ENCODE data around the gene SLC49A3.

Gene SLC49A3

GRCh38 chr4:664713-665231 lies 24.2 kb downstream of the SLC49A3 start:
- no peak for DNase-seq

DNA sequence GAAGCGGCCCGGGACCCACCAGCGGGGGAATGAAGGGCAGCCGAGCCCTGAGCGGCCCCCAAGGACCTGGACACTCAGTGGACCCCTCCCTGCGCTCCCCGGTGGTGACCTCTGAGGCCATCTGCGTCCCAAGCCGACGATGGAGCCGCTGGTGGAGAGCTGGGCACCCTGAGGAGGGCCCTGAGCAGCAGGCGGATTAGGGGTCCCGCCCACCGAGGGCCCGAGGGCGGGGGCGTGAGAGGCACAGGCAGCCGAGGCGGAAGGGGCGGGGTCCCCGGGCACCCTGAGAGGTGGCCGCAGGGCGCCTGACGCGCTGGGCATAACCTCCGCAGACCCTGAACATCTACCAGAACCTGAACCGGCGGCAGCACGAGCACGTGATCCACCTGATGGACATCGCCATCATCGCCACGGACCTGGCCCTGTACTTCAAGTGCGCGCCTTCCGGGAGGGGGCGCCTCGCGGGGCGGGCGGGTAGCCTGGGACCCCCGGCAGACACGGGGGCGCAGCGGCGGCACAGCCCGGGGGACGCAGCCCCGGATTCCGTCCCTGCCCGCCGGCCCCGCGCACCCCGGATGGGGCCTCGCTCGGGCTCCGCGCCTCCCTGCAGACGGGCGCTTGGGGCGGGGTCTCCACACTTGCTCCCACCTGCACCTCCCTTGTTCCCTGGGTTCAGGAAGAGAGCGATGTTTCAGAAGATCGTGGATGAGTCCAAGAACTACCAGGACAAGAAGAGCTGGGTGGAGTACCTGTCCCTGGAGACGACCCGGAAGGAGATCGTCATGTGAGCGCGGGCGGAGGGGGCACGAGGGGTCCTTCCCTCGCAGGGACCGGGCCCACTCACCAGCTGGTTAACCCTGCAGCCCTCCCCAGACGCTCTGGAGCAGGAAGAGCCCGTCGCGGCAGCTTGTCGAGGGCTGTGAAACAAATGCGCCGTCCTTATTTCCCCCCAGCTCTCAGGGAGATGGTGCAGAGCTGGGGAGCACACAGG lies 25.2 kb downstream of the SLC49A3 start:
- DNase-seq = peak; percentile 25

DNA sequence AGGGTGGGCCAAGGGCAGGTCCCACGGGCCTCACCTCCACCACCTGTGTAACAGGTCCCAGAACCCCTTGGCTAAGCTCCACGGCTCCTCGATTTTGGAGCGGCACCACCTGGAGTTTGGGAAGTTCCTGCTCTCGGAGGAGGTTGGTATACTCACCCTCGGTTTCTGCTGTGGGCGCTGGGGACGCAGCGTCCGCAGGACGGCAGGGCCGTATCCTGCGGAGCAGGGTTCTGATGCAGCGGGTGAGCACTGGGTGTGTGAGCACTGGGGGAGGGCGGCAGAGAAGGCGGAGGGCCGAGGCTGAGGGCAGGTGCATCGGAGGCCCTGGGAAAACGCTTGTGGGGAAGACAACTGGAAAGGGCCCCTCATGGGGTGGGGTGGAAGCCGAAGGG lies 25.9 kb downstream of the SLC49A3 start:
- DNase-seq = no peak

GRCh38 chr4:661881-662761 lies 26.8 kb downstream of the SLC49A3 start:
- DNase-seq = no peak

DNA sequence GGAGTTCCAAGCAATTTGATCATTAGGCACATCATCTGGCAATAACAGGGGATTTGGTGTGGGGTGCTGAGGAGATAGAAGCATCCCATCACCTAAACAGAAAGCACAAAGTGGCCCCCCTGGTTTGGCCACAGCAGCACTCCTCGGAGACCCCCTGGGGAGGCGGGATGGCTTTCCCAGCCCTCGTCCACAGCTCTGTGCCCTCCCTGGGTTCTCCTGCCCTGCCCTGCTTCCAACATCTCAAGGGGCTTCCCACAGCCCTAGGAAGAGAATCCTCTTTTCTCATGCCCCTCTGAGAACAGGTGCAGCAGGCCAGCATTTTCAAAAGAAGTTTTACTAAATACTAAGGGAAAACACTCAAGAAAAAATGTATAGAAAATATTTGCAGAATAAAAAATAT lies 27.7 kb downstream of the SLC49A3 start:
- no peak for DNase-seq

DNA sequence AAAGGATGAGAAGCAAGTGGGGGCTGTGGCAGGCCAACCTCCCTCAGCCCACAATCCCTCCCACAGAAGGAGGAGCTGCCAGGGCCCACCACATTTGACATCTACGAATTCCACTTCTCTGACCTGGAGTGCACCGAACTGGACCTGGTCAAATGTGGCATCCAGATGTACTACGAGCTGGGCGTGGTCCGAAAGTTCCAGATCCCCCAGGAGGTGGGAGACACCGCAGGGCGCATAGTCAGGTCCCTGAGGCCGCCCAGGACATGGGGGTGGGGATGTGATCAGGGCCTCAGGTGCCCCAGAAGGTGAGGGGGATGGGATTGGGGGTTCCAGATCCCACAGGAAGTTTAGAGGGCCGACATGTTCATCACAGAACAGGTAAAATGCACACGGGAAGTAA lies 28.6 kb downstream of the SLC49A3 start:
- no peak for DNase-seq

DNA sequence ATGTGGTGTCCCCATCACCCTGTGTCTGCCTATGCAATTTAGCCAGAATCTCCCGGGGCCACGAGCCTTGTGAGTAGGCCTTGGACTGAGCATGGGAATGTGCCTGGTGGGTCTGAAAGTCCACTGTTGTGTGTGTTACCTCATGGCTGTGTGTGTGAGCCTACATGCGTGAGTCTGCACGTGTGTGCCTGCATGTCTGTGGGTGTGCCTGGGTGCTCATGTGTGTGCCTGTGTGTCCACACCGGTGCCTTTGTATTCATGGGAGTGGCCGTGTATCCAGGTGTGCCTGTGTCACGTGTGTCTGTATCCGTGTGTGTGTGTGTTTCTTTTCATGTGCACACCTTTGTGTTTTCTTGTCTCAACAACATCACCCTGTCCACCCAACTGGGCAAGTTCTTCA lies 29.1 kb downstream of the SLC49A3 start:
- DNase-seq = no peak

- DNase-seq = no peak
Observed at GRCh38 chr4:658681-659667, 30.0 kb downstream of the SLC49A3 start.

DNA sequence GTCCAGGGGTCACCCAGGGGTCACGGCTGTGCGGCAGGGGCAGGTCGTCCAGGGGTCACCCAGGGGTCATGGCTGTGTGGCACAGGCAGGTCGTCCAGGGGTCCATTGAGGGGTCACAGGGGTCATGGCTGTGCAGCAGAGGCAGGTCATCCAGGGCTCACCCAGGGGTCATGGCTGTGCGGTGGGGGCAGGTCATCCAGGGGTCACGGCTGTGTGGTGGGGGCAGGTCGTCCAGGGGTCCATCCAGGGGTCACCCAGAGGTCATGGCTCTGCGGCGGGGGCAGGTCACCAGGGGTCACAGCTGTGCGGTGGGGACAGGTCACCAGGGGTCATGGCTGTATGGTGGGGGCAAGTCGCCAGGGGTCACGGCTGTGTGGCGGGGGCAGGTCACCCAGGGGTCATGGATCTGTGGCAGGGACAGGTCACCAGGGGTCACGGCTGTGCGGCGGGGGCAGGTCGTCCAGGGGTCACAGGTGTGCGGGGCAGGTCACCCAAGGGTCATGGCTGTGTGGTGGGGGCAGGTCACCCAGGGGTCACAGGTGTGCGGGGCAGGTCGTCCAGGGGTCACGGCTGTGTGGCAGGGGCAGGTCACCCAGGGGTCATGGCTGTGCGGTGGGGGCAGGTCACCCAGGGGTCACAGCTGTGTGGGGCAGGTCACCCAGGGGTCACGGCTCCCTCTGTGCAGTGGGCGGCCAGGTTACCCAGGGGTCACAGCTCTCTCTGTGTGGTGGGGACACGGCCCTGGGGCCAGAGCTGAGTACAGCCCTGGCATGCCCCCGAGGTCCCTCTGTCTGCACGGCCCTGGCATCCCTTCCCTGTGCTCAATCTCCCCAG lies 30.9 kb downstream of the SLC49A3 start:
- DNase-seq = no peak

DNA sequence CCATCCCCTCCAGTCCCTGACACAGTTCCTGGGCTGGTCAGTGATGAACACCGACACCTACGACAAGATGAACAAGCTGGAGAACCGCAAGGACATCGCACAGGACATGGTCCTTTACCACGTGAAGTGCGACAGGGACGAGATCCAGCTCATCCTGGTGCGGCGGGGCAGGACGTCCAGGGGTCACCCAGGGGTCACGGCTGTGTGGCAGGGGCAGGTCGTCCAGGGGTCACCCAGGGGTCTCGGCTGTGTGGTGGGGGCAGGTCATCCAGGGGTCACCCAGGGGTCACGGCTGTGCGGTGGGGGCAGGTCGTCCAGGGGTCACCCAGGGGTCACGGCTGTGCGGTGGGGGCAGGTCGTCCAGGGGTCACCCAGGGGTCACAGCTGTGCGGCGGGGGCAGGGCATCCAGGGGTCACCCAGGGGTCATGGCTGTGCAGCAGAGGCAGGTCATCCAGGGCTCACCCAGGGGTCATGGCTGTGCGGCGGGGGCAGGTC lies 31.6 kb downstream of the SLC49A3 start:
- no peak for DNase-seq

- no peak for DNase-seq
Observed at GRCh38 chr4:656436-657337, 32.3 kb downstream of the SLC49A3 start.

GRCh38 chr4:655464-656151 lies 33.3 kb downstream of the SLC49A3 start:
- no peak for DNase-seq

GRCh38 chr4:654871-655463 lies 34.0 kb downstream of the SLC49A3 start:
- no peak for DNase-seq

DNA sequence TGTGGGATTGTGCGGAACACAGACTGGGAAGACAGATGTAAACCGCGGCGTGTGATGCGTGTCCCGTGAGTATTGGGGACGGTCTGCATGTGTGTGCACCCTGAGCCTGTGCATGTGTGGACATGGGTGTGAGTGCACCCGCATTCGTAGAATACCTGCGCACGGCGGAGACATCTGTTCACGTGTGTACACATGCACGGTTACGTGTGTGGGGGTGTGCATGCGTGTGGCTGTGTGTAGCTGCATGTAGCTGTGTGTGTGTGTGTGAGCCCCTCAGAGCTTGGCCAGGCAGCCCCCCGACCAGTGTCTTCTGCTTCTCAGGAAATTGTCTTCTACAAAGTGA lies 34.5 kb downstream of the SLC49A3 start:
- DNase-seq = no peak

DNA sequence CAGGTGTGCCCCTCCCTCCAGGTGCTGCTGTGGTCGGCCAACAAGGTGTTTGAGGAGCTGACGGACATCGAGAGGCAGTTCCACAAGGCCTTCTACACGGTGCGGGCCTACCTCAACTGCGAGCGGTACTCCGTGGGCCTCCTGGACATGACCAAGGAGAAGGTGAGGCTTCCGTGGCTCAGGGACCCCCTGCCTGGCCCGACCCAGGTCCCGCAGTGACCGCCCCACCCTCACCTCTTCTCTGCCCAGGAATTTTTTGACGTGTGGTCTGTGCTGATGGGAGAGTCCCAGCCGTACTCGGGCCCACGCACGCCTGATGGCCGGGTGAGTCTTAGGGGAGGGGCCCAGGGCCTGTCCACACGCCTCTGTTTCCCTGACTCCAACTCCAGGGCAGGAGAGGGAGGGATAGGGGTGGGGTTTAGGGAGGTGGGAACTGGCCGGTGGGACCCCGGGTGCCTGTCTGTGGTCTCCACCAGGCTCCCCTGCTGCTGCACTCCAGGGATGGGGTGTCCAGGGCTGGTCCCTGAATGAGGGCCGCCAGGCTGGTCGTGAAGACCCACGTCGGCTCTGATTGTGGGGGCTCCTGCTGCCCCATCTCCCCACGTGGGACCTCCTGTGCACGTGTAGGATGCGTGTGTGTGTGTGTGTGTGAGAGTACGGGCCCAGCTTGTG lies 35.0 kb downstream of the SLC49A3 start:
- DNase-seq = no peak

DNA sequence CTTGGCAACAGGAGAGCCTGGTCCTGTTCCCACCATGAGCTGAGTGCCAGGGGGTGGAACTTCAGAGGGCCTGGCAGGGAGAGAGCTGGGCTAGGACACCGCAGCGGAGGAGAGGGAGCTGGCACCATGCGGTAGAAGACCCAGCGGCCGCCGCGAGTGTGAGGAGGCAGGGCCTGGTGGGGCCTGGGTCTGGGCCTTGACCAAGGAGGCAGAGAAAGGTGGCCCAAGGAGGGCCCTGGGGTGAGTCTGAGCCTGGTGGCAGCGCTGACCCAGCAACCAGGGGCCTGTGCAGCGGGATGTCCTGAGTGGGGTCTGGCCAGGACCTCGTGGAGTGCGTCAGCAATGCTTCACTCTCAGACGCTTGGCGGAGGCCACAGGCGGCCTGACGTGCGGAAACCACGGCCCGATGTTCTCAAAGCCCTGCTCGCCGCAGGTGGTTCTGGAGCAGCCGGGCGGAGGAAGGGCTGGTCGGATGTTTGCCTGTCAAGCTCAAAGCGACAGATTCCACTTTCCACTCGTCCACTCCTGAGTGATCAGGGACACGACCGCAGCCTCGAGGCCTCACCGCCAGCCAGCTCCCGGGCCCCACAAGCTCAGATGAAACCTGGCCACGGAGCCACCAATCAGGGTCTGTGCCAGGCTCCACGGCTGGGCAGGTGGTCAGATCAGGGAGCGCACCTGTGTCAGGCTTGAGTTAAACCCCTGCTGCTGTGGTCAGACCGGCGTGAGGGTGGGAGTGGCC lies 35.7 kb downstream of the SLC49A3 start:
- DNase-seq = no peak

GRCh38 chr4:651884-652642 lies 36.9 kb downstream of the SLC49A3 start:
- no peak for DNase-seq
